Skeletal muscle cell (primary cell): Measurements from ENCODE around the gene PODNL1.

Experiments
- DNase-seq: peaks from one replicate; pipeline ENCODE4 v3.0.0-alpha.2; 2010; ENCODE audit warnings: low read depth
- H3K4me3 ChIP-seq: 2 replicates; pipeline ENCODE4 v1.5.1; 2011; ENCODE audit warnings: low read depth, mild to moderate bottlenecking, control low read depth, low read length, moderate library complexity

PODNL1 gene

GRCh38 chr19:13959962-13960862, 22.0 kb upstream of the PODNL1 start:
- H3K4me3 ChIP-seq: no peak overlapping the region
- no peak for DNase-seq

- H3K4me3 ChIP-seq: no peak overlapping the region
- no peak for DNase-seq
These were observed 21.1 kb upstream of the PODNL1 start for GRCh38 chr19:13959141-13959961.

GRCh38 chr19:13958043-13958442, 19.8 kb upstream of the PODNL1 start:
- DNase-seq: no peak

GRCh38 chr19:13957051-13957450, 18.8 kb upstream of the PODNL1 start:
- no peak for DNase-seq
- H3K4me3 ChIP-seq: no peak overlapping the region

More at GRCh38 chr19:13958043-13958442, 19.8 kb upstream of the PODNL1 start:
- H3K4me3 ChIP-seq: no peak overlapping the region

GRCh38 chr19:13956365-13956744, 18.1 kb upstream of the PODNL1 start:
- no peak for DNase-seq
- H3K4me3 ChIP-seq: no peak overlapping the region

GRCh38 chr19:13955662-13956364, 17.6 kb upstream of the PODNL1 start:
- no peak overlapping the region for H3K4me3 ChIP-seq
- DNase-seq: no peak

- DNase-seq: no peak
- H3K4me3 ChIP-seq: no peak overlapping the region
These were observed 16.0 kb upstream of the PODNL1 start for GRCh38 chr19:13954185-13954584.

GRCh38 chr19:13952931-13953531, 14.8 kb upstream of the PODNL1 start:
- DNase-seq: peak; percentile 13
- H3K4me3 ChIP-seq: peak overlapping the region; percentile 71

- peak within 1 kb of the TSS; percentile 71 for H3K4me3 ChIP-seq
- DNase-seq: peak; percentile 99
These were observed 14.1 kb upstream of the PODNL1 start, which contains the start of gene DCAF15 for GRCh38 chr19:13952154-13952930. Gene DCAF15, plus strand, starts transcription at chr19:13952509. Its CDS starts 4 bp downstream, at chr19:13952513.

GRCh38 chr19:13951799-13952153, 13.6 kb upstream of the PODNL1 start:
- DNase-seq: no peak
- peak overlapping the region; percentile 53 for H3K4me3 ChIP-seq

GRCh38 chr19:13951043-13951442, 12.8 kb upstream of the PODNL1 start:
- DNase-seq: no peak

GRCh38 chr19:13946414-13946813, 8.2 kb upstream of the PODNL1 start:
- no peak for DNase-seq
- no peak overlapping the region for H3K4me3 ChIP-seq

More at GRCh38 chr19:13951043-13951442, 12.8 kb upstream of the PODNL1 start:
- no peak overlapping the region for H3K4me3 ChIP-seq

GRCh38 chr19:13942023-13942684, 3.9 kb upstream of the PODNL1 start:
- no peak overlapping the region for H3K4me3 ChIP-seq
- no peak for DNase-seq

GRCh38 chr19:13937479-13938300, 527 bp downstream of the PODNL1 start:
- H3K4me3 ChIP-seq: peak overlapping the region; percentile 57
- DNase-seq: no peak

- DNase-seq: no peak
- H3K4me3 ChIP-seq: no peak overlapping the region
These were observed 2.3 kb downstream of the PODNL1 start for GRCh38 chr19:13935765-13936510.

- no peak for DNase-seq
These were observed 3.5 kb downstream of the PODNL1 start for GRCh38 chr19:13934785-13935109.

GRCh38 chr19:13932911-13933393, 5.3 kb downstream of the PODNL1 start:
- H3K4me3 ChIP-seq: no peak overlapping the region
- no peak for DNase-seq

More at GRCh38 chr19:13934785-13935109, 3.5 kb downstream of the PODNL1 start:
- no peak overlapping the region for H3K4me3 ChIP-seq
